ENCODE results near the gene HPCAL4. TPM values are rescaled to one million over a fixed set of nuclear protein-coding genes. Genes with fewer than 3 reads are reported as not detected.

HPCAL4 gene
- total RNA-seq, 1 donor from 2014 or later: 0.20 TPM

- Histone ChIP-seq H3K9me3 (ENCODE audit: insufficient read depth, low read depth, low read length) (no peaks in the 10 kb centered on the region), H3K9ac (ENCODE audit: low read length) (no peak overlapping the region), H3K4me3 (ENCODE audit: insufficient read depth, low read depth, low read length) (no peak overlapping the region), H3K79me2 (ENCODE audit: insufficient read depth, low read length) (no peaks in the 10 kb centered on the region), H4K20me1 (ENCODE audit: insufficient read depth, low read length) (no peaks in the 10 kb centered on the region), H3K4me1 (ENCODE audit: insufficient read depth, low read length) (no peaks in the 10 kb centered on the region), H3K4me2 (ENCODE audit: low read length) (no peak overlapping the region), H3K27ac (ENCODE audit: low read depth, low read length) (no peak overlapping the region), H3K27me3 (ENCODE audit: insufficient read depth, low read length) (peaks cover 54% of the 10 kb centered on the region), H3K36me3 (ENCODE audit: insufficient read depth, low read length) (no peaks in the 10 kb centered on the region), H2AFZ (ENCODE audit: low read depth, low read length) (no peak overlapping the region)
- no peak overlapping the region for H3K4me3 Mint-ChIP-seq (ENCODE audit: unreplicated experiment)
- no peaks in the 10 kb centered on the region for H3K36me3 Mint-ChIP-seq (ENCODE audit: low read depth, unreplicated experiment)
- H3K9me3 Mint-ChIP-seq (ENCODE audit: unreplicated experiment): no peaks in the 10 kb centered on the region
- peaks cover 14% of the 10 kb centered on the region for H3K4me1 Mint-ChIP-seq (ENCODE audit: low read depth, unreplicated experiment)
- no peak for TF ChIP-seq CTCF (IDR thresholded peaks at IDR 0.05; ENCODE audit: insufficient read depth, low read depth, low read length)
- TF ChIP-seq EZH2 (IDR thresholded peaks at IDR 0.05; ENCODE audit: insufficient read depth, low read length): no peak
- peaks cover 73% of the 10 kb centered on the region for H3K27me3 Mint-ChIP-seq (ENCODE audit: low read depth, unreplicated experiment)
- no peak overlapping the region for H3K27ac Mint-ChIP-seq (ENCODE audit: unreplicated experiment)
- peak; percentile 16 for DNase-seq (ENCODE audit: low read depth)
- FAIRE-seq: peak; percentile 17
Measured at GRCh38 chr1:39732730-39733129, 41.5 kb upstream of the HPCAL4 start.

GRCh38 chr1:39729842-39730241 is 38.6 kb upstream of the HPCAL4 start:
- Histone ChIP-seq H3K79me2 (ENCODE audit: insufficient read depth, low read length) (no peaks in the 10 kb centered on the region), H3K4me3 (ENCODE audit: insufficient read depth, low read depth, low read length) (no peak overlapping the region), H4K20me1 (ENCODE audit: insufficient read depth, low read length) (no peaks in the 10 kb centered on the region), H3K36me3 (ENCODE audit: insufficient read depth, low read length) (no peaks in the 10 kb centered on the region), H3K4me1 (ENCODE audit: insufficient read depth, low read length) (no peaks in the 10 kb centered on the region), H3K9me3 (ENCODE audit: insufficient read depth, low read depth, low read length) (no peaks in the 10 kb centered on the region), H3K27ac (ENCODE audit: low read depth, low read length) (no peak overlapping the region), H3K27me3 (ENCODE audit: insufficient read depth, low read length) (peaks cover 75% of the 10 kb centered on the region), H3K9ac (ENCODE audit: low read length) (no peak overlapping the region), H2AFZ (ENCODE audit: low read depth, low read length) (no peak overlapping the region), H3K4me2 (ENCODE audit: low read length) (no peak overlapping the region)
- H3K36me3 Mint-ChIP-seq (ENCODE audit: low read depth, unreplicated experiment): no peaks in the 10 kb centered on the region
- DNase-seq (ENCODE audit: low read depth) (no peak), FAIRE-seq (no peak)
- H3K27ac Mint-ChIP-seq (ENCODE audit: unreplicated experiment): no peak overlapping the region
- H3K9me3 Mint-ChIP-seq (ENCODE audit: unreplicated experiment): no peaks in the 10 kb centered on the region
- TF ChIP-seq CTCF (IDR thresholded peaks at IDR 0.05; ENCODE audit: insufficient read depth, low read depth, low read length): no peak
- no peak for TF ChIP-seq EZH2 (IDR thresholded peaks at IDR 0.05; ENCODE audit: insufficient read depth, low read length)
- no peak overlapping the region for H3K4me3 Mint-ChIP-seq (ENCODE audit: unreplicated experiment)
- peaks cover 14% of the 10 kb centered on the region for H3K4me1 Mint-ChIP-seq (ENCODE audit: low read depth, unreplicated experiment)
- H3K27me3 Mint-ChIP-seq (ENCODE audit: low read depth, unreplicated experiment): peaks cover 83% of the 10 kb centered on the region

GRCh38 chr1:39729030-39729429 is 37.8 kb upstream of the HPCAL4 start:
- no peak for FAIRE-seq
- no peak overlapping the region for H2AFZ ChIP-seq (ENCODE audit: low read depth, low read length)
- H3K27ac Mint-ChIP-seq (ENCODE audit: unreplicated experiment): no peak overlapping the region

More at GRCh38 chr1:39729030-39729429, 37.8 kb upstream of the HPCAL4 start:
- Histone ChIP-seq H4K20me1 (ENCODE audit: insufficient read depth, low read length) (no peaks in the 10 kb centered on the region), H3K4me2 (ENCODE audit: low read length) (no peak overlapping the region), H3K79me2 (ENCODE audit: insufficient read depth, low read length) (no peaks in the 10 kb centered on the region), H3K27ac (ENCODE audit: low read depth, low read length) (no peak overlapping the region), H3K4me1 (ENCODE audit: insufficient read depth, low read length) (no peaks in the 10 kb centered on the region), H3K27me3 (ENCODE audit: insufficient read depth, low read length) (peaks cover 79% of the 10 kb centered on the region), H3K9me3 (ENCODE audit: insufficient read depth, low read depth, low read length) (no peaks in the 10 kb centered on the region), H3K4me3 (ENCODE audit: insufficient read depth, low read depth, low read length) (no peak overlapping the region), H3K36me3 (ENCODE audit: insufficient read depth, low read length) (no peaks in the 10 kb centered on the region), H3K9ac (ENCODE audit: low read length) (no peak overlapping the region)
- DNase-seq (ENCODE audit: low read depth): peak; percentile 26
- H3K27me3 Mint-ChIP-seq (ENCODE audit: low read depth, unreplicated experiment): peaks cover 83% of the 10 kb centered on the region
- no peak overlapping the region for H3K4me3 Mint-ChIP-seq (ENCODE audit: unreplicated experiment)
- H3K9me3 Mint-ChIP-seq (ENCODE audit: unreplicated experiment): no peaks in the 10 kb centered on the region
- peaks cover 14% of the 10 kb centered on the region for H3K4me1 Mint-ChIP-seq (ENCODE audit: low read depth, unreplicated experiment)
- no peak for TF ChIP-seq EZH2 (IDR thresholded peaks at IDR 0.05; ENCODE audit: insufficient read depth, low read length)
- no peak for TF ChIP-seq CTCF (IDR thresholded peaks at IDR 0.05; ENCODE audit: insufficient read depth, low read depth, low read length)
- H3K36me3 Mint-ChIP-seq (ENCODE audit: low read depth, unreplicated experiment): peaks cover 3% of the 10 kb centered on the region

Measured in astrocyte (in vitro differentiated cells and primary cell).